HAP-1 (cell line): Measurements from ENCODE around the gene TMC4.

ENCODE experiments used
- DNase-seq, 2 experiments: peaks; one replicate each; pipeline ENCODE4 v3.0.0-alpha.2; 2016 to 2020; ENCODE audit warnings: low spot score in 2 of 2
- H3K27me3 ChIP-seq: fragments of 250-450 bp; sonication (Bioruptor Pico); 2 replicates; pipeline ENCODE4 v1.5.1; 2020; ENCODE audit warnings: low read depth, mild to moderate bottlenecking, moderate library complexity
- H3K36me3 ChIP-seq: fragments of 250-450 bp; sonication (Bioruptor Pico); replicated peaks from 2 replicates; pipeline ENCODE4 v1.5.1; 2020; ENCODE audit warnings: mild to moderate bottlenecking
- H3K4me1 ChIP-seq: fragments of 250-450 bp; sonication (Bioruptor Pico); 2 replicates; pipeline ENCODE4 v1.5.1; 2020; ENCODE audit warnings: mild to moderate bottlenecking
- H3K4me3 ChIP-seq: fragments of 250-450 bp; sonication (Bioruptor Pico); 2 replicates; pipeline ENCODE4 v1.5.1; 2020; ENCODE audit warnings: mild to moderate bottlenecking, moderate library complexity
- H3K9me3 ChIP-seq: fragments of 250-450 bp; sonication (Bioruptor Pico); 2 replicates; pipeline ENCODE4 v1.5.1; 2020; ENCODE audit warnings: mild to moderate bottlenecking, moderate library complexity
- in situ Hi-C: fragments of 300-500 bp; cut with MboI; formaldehyde crosslinking; loops from 3 replicates; pipeline ENCODE4 v1.14.3; 2020; ENCODE audit warnings: low sequenced_read_pairs, inconsistent platforms, mixed read lengths

TMC4 gene

DNA sequence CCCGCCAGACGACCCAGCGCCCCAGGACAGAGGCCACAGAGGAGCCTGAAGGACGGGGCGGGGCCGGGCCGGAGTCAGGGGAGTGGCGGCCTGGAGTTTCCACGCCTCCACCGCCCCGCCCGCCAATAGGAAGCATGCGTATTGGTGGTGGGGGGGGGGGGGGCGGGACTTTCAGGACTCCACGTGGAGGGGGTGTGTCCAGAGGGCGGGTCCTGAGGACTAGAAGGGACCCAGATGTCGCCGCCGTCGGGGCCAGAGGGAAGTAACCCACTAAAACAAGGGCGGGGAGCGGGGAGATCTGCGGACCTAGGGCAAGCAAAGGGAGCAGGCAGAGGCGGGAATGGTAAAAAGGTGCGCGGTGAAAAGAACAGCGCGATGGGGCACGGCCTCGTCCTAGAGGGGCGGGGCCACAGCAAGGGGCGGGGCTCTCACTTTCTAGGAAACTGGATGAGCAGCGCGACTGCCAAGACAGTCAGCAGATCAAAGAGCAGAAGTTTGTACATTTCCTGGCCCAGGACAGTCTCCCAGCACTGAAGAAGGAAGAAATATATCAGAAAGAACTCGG lies 10.6 kb downstream of the TMC4 start:
- DNase-seq, result peak; percentile 63 to 89
- in situ Hi-C loops, result no loop called here
- peak overlapping the region; percentile 32 for H3K4me3 ChIP-seq
- peaks cover 11% of the 10 kb centered on the region for H3K36me3 ChIP-seq
- peaks cover 8% of the 10 kb centered on the region for H3K4me1 ChIP-seq
- H3K27me3 ChIP-seq, result no peaks in the 10 kb centered on the region
- no peaks in the 10 kb centered on the region for H3K9me3 ChIP-seq

DNA sequence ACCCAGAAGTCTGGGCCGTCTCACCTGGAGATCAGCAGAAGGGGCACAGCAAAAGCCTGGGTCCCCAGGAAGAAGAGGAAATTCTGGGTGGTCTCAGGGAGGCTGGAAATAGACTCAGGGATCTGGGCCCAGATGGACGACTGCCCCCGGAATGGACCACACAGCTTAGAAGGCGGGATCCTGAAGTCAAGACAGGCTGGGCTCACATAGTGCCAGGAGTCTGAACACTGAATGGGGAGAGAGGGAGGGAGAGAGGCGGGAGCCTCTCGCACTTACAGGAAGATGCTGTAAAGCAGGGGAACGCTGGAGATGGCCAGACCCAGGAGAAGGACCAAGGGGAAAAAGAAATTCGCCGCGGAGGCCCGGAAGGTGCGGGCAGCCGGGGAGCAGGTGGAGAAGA lies 12.1 kb downstream of the TMC4 start:
- Histone ChIP-seq H3K36me3 (peaks cover 23% of the 10 kb centered on the region), H3K4me1 (peaks cover 8% of the 10 kb centered on the region), H3K9me3 (no peaks in the 10 kb centered on the region), H3K27me3 (no peaks in the 10 kb centered on the region), H3K4me3 (peak overlapping the region; percentile 79)
- in situ Hi-C loops, result no loop called here
- DNase-seq, result no peak

DNA sequence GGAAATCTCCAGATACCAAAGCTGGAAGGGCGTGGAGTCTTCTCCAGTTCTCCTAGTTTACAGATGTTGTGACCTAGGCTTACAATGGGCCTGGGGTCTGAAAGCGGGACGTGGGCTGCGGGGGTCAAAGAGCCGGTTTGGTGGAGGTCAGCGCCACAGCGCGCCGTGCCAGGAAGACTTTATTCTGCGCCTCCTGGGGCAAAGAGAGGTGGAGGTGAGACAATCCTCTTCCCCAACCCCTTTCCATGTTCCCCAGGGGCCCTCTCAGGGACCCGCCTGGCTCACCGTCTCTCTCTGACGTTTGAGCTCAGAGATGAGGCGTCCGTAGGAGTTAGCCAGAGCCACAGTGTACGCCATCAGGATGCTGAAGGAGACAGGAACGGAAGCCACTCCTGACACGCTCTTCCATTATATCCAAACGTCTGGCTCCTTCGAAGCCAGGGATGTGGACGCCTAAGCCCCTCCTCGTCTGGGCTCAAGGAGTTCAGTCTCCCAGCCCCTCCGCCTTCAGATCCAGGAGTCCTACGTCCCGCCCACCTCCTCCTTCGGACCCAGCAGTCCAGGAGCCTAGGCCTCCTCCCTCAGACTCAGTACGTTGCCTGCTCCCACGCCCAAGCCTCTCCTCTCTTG lies 12.7 kb downstream of the TMC4 start:
- H3K27me3 ChIP-seq, result no peaks in the 10 kb centered on the region
- in situ Hi-C loops, result no loop called here
- no peaks in the 10 kb centered on the region for H3K9me3 ChIP-seq
- peaks cover 28% of the 10 kb centered on the region for H3K36me3 ChIP-seq
- peak in 1 of 2 experiments; percentile 58 for DNase-seq
- H3K4me3 ChIP-seq, result peak overlapping the region; percentile 79
- H3K4me1 ChIP-seq, result peaks cover 8% of the 10 kb centered on the region

DNA sequence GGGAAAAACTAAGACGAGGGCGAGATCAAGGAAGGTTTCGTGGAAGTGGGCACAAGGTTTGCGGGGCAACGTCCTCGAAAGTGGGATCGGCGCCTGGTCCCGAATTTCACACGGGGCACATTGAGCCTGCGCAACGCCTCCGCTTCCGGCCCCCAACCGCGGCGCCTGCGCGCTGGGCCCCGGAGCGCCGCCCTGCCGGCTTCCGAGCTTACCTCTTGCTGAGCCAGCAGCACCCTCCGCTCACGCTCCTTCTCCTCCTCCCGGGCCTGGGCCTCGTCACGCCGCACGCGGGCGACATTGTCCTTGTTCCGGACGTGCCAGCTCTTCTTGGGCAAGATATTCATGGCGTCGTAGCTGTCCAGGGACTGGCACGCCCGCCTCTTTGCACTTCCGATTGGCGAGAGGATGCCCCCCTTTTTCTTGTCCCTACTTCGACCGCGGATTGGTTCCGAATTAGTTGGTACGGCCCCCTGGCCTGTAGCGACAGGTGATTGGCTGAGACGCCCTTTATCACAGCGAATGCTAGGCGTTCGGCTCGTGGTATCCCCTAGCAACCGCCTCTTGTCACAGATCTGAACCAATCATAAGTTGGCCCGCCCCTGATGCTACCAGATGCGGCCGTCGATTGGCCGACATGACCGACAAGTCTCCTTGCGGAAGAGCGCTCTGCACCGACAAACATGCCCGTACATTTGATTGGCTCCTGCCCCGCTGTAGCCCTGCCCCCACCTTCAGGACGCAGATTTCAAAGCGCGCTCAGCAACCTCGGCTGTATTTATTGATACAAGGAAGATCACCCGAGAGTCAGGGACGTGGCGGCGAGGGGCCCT lies 13.4 kb downstream of the TMC4 start, which contains the start of gene LENG1:
Gene LENG1 (minus strand): TSS at position 370 of the 830 bp plus-strand sequence. CDS start 26 bp downstream, at position 344.
- in situ Hi-C loops, result no loop called here
- peak; percentile 99 to 100 for DNase-seq
- Histone ChIP-seq H3K4me1 (peaks cover 8% of the 10 kb centered on the region), H3K27me3 (no peaks in the 10 kb centered on the region), H3K36me3 (peaks cover 34% of the 10 kb centered on the region), H3K4me3 (peak within 1 kb of the TSS; percentile 79), H3K9me3 (no peaks in the 10 kb centered on the region)

DNA sequence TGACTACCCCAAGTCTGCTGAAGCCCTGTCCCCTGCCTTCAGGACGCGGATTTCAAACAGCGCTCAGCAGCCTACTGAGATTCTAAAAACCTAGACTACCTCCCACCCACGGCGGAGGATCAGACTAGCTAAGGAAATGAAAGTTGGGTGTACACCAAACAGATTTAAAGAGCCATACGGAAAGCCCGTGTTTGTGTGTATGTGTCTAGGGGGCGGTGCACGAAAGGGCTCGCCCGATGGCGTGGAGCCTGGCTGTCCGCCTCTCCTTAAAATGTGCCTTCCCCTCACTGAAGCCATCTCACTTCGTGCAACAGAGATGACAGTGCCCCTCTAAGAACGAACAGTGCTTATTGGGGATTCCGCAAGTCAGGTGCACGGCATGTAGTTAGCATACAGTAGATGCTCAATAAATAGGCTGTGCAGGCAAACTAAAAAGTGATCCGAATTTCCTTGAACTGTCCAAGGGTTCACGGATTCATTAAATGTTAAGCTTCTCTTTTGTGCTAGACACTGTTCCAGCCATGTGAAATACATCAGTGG lies 14.1 kb downstream of the TMC4 start:
- Histone ChIP-seq H3K9me3 (no peaks in the 10 kb centered on the region), H3K4me1 (peaks cover 8% of the 10 kb centered on the region), H3K27me3 (no peaks in the 10 kb centered on the region), H3K36me3 (peaks cover 41% of the 10 kb centered on the region), H3K4me3 (peak overlapping the region; percentile 79)
- in situ Hi-C loops, result no loop called here
- DNase-seq, result no peak

DNA sequence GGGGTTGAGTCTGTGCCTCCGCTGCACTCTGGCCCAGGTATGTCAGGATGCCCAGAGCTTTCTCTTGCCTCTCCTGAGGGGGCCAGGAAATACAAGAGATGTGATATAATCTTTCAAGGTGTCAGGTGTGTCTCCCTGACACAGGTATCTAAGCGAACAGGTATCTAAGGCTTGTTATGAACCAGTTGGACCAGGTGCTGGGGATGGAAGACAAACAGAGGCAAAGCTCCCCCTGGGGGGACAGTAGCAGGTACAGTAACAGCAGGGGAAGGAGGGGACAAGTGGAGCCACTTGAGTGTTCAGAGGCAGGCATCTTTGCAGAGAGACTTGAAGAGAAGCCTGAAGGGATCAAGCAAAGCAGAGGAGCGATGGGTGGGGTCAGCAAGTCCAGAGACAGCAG lies 16.0 kb downstream of the TMC4 start:
- in situ Hi-C loops, result no loop called here
- Histone ChIP-seq H3K36me3 (peaks cover 60% of the 10 kb centered on the region), H3K27me3 (no peaks in the 10 kb centered on the region), H3K4me1 (peaks cover 5% of the 10 kb centered on the region), H3K4me3 (no peak overlapping the region), H3K9me3 (no peaks in the 10 kb centered on the region)
- DNase-seq, result no peak

DNA sequence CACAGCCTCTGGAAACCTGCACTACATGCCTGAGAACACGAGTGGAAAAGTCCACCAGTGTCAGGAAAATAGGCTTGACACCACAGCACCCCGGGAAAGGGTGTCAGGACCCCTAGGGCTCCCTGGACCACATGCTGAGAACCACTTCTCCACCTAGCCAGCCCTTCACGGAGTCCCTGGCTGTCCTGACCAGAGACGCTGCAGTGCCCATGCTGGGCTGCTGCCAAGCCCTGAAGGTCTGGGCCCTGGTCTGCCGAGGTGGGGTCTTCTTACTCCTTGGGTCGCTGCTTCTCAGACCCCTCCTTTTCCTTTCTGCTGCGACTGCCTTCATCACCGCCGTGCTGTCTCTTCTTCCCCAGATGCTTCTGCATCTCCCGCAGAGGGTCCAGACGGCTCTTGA lies 16.5 kb downstream of the TMC4 start:
- peaks cover 65% of the 10 kb centered on the region for H3K36me3 ChIP-seq
- no peaks in the 10 kb centered on the region for H3K9me3 ChIP-seq
- no peak for DNase-seq
- in situ Hi-C loops, result no loop called here
- no peak overlapping the region for H3K4me3 ChIP-seq
- peaks cover 5% of the 10 kb centered on the region for H3K4me1 ChIP-seq
- H3K27me3 ChIP-seq, result no peaks in the 10 kb centered on the region

DNA sequence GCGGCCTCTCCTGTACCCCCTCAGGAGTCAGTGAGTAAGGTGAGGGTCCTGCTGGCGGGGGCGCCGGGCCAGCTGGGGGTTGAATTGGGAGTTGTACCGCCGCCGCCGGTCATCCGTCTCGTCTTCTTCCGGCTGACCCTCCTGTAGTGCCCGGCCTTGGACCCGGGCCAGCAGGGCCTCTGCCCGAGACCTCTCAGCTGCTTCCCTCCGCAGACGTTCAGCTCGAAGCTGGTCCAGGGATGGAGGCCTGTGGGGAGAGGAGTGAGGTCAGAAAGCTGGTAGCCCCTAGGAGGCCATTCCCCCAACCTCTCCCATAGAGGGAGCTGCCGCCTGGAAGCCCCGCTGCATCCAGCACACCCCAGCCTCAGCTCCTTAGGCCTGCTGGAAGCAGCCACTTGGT lies 17.3 kb downstream of the TMC4 start:
- no peaks in the 10 kb centered on the region for H3K27me3 ChIP-seq
- no peak for DNase-seq
- no peaks in the 10 kb centered on the region for H3K9me3 ChIP-seq
- H3K4me3 ChIP-seq, result no peak overlapping the region
- in situ Hi-C loops, result no loop called here
- H3K36me3 ChIP-seq, result peaks cover 72% of the 10 kb centered on the region
- H3K4me1 ChIP-seq, result peaks cover 5% of the 10 kb centered on the region

DNA sequence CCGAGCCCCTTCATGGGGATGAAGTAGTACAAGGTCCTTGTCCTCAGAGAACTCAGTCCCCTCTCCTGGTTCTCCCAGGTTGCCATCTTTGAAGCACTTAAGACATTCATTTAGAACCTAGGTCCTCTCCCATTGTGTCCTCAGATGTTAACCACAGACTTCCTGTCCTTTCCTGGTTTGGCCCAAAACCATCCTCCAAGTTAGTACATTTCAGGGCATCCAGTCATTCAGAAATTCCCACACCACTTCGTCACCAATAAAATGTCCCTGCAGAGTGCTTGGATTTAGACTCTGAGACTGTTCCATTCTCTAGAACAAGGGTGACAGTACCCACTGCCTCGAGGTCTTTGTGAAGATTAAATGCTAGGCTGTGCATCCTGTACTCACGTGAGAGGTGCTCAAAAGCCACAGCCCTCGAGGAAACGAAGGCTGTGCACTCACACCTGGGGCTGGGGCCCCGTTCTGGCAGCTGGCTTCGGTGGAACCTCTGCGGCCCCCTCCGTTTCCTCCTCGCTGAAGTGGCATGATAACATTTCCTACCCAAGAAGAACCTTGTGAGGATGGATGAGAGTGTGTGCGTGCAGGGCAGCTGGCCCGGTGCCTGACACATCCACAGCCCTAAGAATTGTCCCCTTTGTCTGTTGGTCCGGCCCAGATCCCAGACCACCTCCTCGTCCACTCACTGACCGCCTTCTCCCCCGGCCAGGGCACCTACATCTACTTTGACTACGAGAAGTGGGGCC lies 18.2 kb downstream of the TMC4 start:
- Histone ChIP-seq H3K4me1 (peaks cover 5% of the 10 kb centered on the region), H3K4me3 (no peak overlapping the region), H3K36me3 (peaks cover 79% of the 10 kb centered on the region), H3K9me3 (no peaks in the 10 kb centered on the region), H3K27me3 (no peaks in the 10 kb centered on the region)
- DNase-seq, result no peak
- in situ Hi-C loops, result no loop called here

DNA sequence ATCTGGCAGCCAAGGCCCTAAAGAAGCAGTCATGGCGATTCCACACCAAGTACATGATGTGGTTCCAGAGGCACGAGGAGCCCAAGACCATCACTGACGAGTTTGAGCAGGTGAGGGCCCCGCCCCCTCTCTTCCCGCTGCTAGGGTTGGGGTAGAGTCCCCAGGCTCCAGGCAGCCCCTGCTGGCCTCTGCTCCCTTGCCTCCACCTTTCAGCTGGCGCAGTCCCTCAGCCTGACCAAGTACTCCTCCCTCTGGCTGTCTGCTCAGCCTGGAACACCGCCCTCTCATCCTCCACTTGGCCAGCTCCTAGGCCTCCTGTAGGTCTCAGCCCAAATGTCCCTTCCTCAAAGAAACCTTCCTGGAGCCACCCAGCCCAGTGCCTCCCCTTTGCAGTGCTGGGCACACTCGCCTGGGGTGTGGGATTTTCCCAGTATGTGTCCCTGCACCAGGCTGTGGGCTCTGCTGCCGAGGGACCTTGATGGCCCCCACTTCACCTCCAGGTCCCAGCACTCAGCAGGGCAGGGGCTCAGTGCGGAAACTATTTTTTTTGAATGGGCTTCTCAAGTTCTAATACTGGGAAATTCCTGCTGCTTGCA lies 19.1 kb downstream of the TMC4 start:
- in situ Hi-C loops, result no loop called here

DNA sequence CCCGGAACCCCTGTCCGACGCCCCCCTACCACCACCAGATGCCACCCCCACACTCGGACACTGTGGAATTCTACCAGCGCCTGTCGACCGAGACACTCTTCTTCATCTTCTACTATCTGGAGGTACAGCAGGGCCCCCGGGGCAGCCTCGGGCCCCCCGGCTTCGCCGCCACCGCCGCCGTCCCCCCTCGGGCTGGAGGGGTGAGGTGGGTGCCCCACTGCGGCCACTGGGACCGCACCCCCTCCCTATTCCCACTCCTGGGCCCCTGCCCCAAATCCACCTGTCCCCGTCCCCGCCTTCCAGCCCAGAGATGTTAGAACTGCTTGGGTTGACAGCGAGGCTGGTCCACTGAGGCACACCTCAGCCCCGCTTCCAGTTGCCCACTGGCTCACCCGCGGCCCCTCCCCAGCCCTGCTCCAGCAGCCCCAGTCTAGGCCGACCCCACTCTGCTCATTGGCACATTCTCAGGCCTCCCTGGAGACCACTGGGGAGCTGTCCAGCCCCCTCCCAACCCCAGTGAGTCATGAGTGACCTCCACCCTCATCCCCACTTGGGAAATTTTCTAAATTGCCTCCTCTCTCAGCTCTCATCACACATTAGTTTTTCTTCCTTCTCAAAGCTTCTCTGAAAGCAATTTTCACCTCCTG lies 20.0 kb downstream of the TMC4 start:
- H3K4me1 ChIP-seq, result no peaks in the 10 kb centered on the region
- no peaks in the 10 kb centered on the region for H3K9me3 ChIP-seq
- no peaks in the 10 kb centered on the region for H3K27me3 ChIP-seq
- DNase-seq, result no peak
- peaks cover 91% of the 10 kb centered on the region for H3K36me3 ChIP-seq
- H3K4me3 ChIP-seq, result no peak overlapping the region
- in situ Hi-C loops, result no loop called here

More for the DNA sequence above, 19.1 kb downstream of the TMC4 start:
- Histone ChIP-seq H3K4me3 (no peak overlapping the region), H3K27me3 (no peaks in the 10 kb centered on the region), H3K4me1 (peaks cover 5% of the 10 kb centered on the region), H3K9me3 (no peaks in the 10 kb centered on the region), H3K36me3 (peaks cover 89% of the 10 kb centered on the region)
- no peak for DNase-seq

DNA sequence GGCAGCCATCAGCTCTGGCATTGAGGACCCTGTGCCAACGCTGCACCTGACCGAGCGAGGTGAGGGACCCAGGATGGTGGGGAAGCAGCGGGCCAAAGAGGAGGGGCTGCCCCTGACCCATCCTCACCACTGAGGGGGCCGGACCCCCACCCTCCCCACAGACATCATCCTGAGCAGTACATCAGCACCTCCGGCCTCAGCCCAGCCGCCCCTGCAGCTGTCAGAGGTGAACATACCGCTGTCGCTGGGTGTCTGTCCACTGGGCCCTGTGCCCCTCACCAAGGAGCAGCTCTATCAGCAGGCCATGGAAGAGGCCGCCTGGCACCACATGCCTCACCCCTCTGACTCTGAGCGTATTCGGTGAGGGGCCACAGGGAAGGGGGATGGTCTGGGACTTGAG lies 20.7 kb downstream of the TMC4 start:
- DNase-seq, result no peak

More for the DNA sequence above, 20.7 kb downstream of the TMC4 start:
- Histone ChIP-seq H3K36me3 (peaks cover 90% of the 10 kb centered on the region), H3K4me3 (no peak overlapping the region), H3K4me1 (no peaks in the 10 kb centered on the region), H3K27me3 (no peaks in the 10 kb centered on the region), H3K9me3 (no peaks in the 10 kb centered on the region)
- in situ Hi-C loops, result no loop called here
